ENCODE measurements around the gene OTUB2.

DNA sequence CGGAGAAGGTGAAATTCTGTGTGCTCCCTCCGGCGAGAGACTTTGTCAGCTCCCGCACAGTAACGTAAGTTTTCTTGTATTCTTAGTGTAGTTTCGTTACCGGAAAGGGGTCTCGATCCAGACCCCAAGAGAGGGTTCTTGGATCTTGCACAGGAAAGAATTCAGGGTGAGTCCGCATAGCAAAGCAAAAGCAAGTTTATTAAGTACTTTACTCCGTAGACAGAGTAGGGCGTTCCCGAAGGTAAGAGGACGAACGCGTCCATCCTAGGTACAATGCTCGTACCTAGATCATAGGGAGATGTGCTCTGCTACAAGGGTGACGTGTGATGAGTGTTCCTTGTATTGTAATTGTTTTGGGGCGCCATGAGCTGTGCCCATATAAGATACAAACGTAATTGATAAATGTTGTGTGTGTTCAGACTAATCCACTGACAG lies 55.3 kb downstream of the OTUB2 start:
- TF ChIP-seq, protein P1, sequence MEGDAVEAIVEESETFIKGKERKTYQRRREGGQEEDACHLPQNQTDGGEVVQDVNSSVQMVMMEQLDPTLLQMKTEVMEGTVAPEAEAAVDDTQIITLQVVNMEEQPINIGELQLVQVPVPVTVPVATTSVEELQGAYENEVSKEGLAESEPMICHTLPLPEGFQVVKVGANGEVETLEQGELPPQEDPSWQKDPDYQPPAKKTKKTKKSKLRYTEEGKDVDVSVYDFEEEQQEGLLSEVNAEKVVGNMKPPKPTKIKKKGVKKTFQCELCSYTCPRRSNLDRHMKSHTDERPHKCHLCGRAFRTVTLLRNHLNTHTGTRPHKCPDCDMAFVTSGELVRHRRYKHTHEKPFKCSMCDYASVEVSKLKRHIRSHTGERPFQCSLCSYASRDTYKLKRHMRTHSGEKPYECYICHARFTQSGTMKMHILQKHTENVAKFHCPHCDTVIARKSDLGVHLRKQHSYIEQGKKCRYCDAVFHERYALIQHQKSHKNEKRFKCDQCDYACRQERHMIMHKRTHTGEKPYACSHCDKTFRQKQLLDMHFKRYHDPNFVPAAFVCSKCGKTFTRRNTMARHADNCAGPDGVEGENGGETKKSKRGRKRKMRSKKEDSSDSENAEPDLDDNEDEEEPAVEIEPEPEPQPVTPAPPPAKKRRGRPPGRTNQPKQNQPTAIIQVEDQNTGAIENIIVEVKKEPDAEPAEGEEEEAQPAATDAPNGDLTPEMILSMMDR (IDR thresholded peaks at IDR 0.05), result no peak
- TF ChIP-seq POLR2AphosphoS5 (IDR thresholded peaks at IDR 0.05; ENCODE audit: low read depth, low read length), result no peak
- no peak for TF ChIP-seq SIN3A (IDR thresholded peaks at IDR 0.05; ENCODE audit: borderline replicate concordance, insufficient read depth, low read depth, low read length)
